IMR-90 (cell line): Measurements from ENCODE around the gene GANC. TPM values are rescaled to one million over a fixed set of nuclear protein-coding genes. Genes with fewer than 3 reads are reported as not detected.
"Not testable (repeated sequence)": the region's sequence is repeated elsewhere in the genome, so short reads cannot be mapped to it uniquely, and the experiment has no call there.

Experiments
- ATAC-seq: fragments of 200-7000 bp; cut with Tn5 transposase; 2 replicates; pipeline ENCODE4 v1.9.1; 2020; ENCODE audit warnings: low read depth, mild to moderate bottlenecking, moderate library complexity
- BruUV-seq: library from RNA; stranded (reverse); fragments of 400-500 nt; replicated peaks from 2 replicates; lab custom pipeline; 2021; lab: Mats Ljungman, UMichigan
- CTCF ChIA-PET: fragments of 300-600 bp; formaldehyde crosslinking; extraction: SDS; loops from one replicate; lab custom pipeline; 2021; ENCODE audit warnings: antibody characterized with exemption; lab: Yijun Ruan, JAX
- POLR2A ChIA-PET: fragments of 300-600 bp; sonication (Branson Sonifier 250); formaldehyde crosslinking; loops from one replicate; lab custom pipeline; 2022; ENCODE audit warnings: antibody characterized with exemption; ENCODE audit not compliant: unreplicated experiment; lab: Charles Lee
- DNase-seq: peaks from one replicate; pipeline ENCODE4 v3.0.0; 2013
- H2AFZ ChIP-seq: replicated peaks from 2 replicates; pipeline ENCODE3; 2013; ENCODE audit warnings: low read length, mild to moderate bottlenecking; ENCODE audit not compliant: poor library complexity
- H2AK5ac ChIP-seq: 2 replicates; pipeline ENCODE4 v1.6.1; 2013; ENCODE audit warnings: low read depth, low read length, inconsistent platforms
- H2AK9ac ChIP-seq: replicated peaks from 2 replicates; pipeline ENCODE3; 2013; ENCODE audit warnings: mild to moderate bottlenecking, low read depth, low read length, moderate library complexity; ENCODE audit not compliant: poor library complexity
- H2BK120ac ChIP-seq: 2 replicates; pipeline ENCODE4 v1.6.1; 2013; ENCODE audit warnings: low read depth, low read length, inconsistent platforms
- H2BK15ac ChIP-seq: 3 replicates; pipeline ENCODE4 v1.6.1; 2013; ENCODE audit warnings: low read depth, low read length, inconsistent platforms
- H2BK20ac ChIP-seq: 2 replicates; pipeline ENCODE4 v1.6.1; 2013; ENCODE audit warnings: low read depth, mild to moderate bottlenecking, inconsistent platforms, low read length, moderate library complexity
- H2BK5ac ChIP-seq: 2 replicates; pipeline ENCODE4 v1.6.1; 2013; ENCODE audit warnings: mild to moderate bottlenecking, low read depth, low read length, inconsistent platforms; ENCODE audit not compliant: poor library complexity, severe bottlenecking
- H3K14ac ChIP-seq: replicated peaks from 2 replicates; pipeline ENCODE4 v1.6.1; 2013; ENCODE audit warnings: low read depth, low read length, inconsistent platforms
- H3K18ac ChIP-seq: 2 replicates; pipeline ENCODE4 v1.6.1; 2013; ENCODE audit warnings: low read depth, low read length, control low read depth
- H3K23ac ChIP-seq: 2 replicates; pipeline ENCODE4 v1.6.1; 2013; ENCODE audit warnings: low read depth, low read length, inconsistent platforms
- H3K27ac ChIP-seq: 2 replicates; pipeline ENCODE4 v1.5.1; 2013; ENCODE audit warnings: mild to moderate bottlenecking, control low read depth, low read length; ENCODE audit not compliant: insufficient read depth
- H3K27me3 ChIP-seq: 2 replicates; pipeline ENCODE4 v1.6.1; 2013; ENCODE audit warnings: low read length; ENCODE audit not compliant: control insufficient read depth, insufficient read depth
- H3K36me3 ChIP-seq: 2 replicates; pipeline ENCODE4 v1.6.1; 2013; ENCODE audit warnings: low read length, mixed read lengths; ENCODE audit not compliant: control insufficient read depth, insufficient read depth
- H3K4ac ChIP-seq: 2 replicates; pipeline ENCODE4 v1.6.1; 2013; ENCODE audit warnings: low read depth, low read length, inconsistent platforms
- H3K4me1 ChIP-seq: 2 replicates; pipeline ENCODE4 v1.6.1; 2013; ENCODE audit warnings: low read length, mixed read lengths; ENCODE audit not compliant: control insufficient read depth, insufficient read depth
- H3K4me2 ChIP-seq: 2 replicates; pipeline ENCODE4 v1.6.1; 2013; ENCODE audit warnings: low read depth, mild to moderate bottlenecking, control low read depth, low read length, moderate library complexity
- H3K4me3 ChIP-seq: 2 replicates; pipeline ENCODE4 v1.5.1; 2013; ENCODE audit warnings: low read depth, mild to moderate bottlenecking, control low read depth, low read length, moderate library complexity; ENCODE audit not compliant: insufficient read depth
- H3K56ac ChIP-seq: 2 replicates; pipeline ENCODE4 v1.6.1; 2013; ENCODE audit warnings: low read length, inconsistent platforms; ENCODE audit not compliant: insufficient read depth; ENCODE audit errors: extremely low read depth
- H3K79me1 ChIP-seq, 2 experiments: 2 replicates each; pipeline ENCODE4 v1.6.1; 2013; ENCODE audit warnings: low read length in 2 of 2, inconsistent platforms in 1 of 2, low read depth in 1 of 2
- H3K9ac ChIP-seq: 2 replicates; pipeline ENCODE4 v1.6.1; 2013; ENCODE audit warnings: low read depth, low read length, control low read depth
- H3K9me1 ChIP-seq: 2 replicates; pipeline ENCODE4 v1.6.1; 2013; ENCODE audit warnings: low read length, inconsistent platforms; ENCODE audit not compliant: insufficient read depth
- H3K9me3 ChIP-seq: 2 replicates; pipeline ENCODE4 v1.6.1; 2013; ENCODE audit warnings: low read length; ENCODE audit not compliant: control insufficient read depth, insufficient read depth
- H4K20me1 ChIP-seq: 2 replicates; pipeline ENCODE4 v1.6.1; 2013; ENCODE audit warnings: low read length, inconsistent platforms; ENCODE audit not compliant: insufficient read depth
- H4K5ac ChIP-seq: 2 replicates; pipeline ENCODE4 v1.6.1; 2013; ENCODE audit warnings: mild to moderate bottlenecking, low read depth, low read length, control low read depth
- H4K8ac ChIP-seq, 2 experiments: 2 replicates each; pipeline ENCODE4 v1.6.1; 2013; ENCODE audit warnings: low read depth in 2 of 2, low read length in 2 of 2, control low read depth in 1 of 2, inconsistent platforms in 1 of 2
- H4K91ac ChIP-seq: 2 replicates; pipeline ENCODE4 v1.6.1; 2013; ENCODE audit warnings: low read depth, low read length, inconsistent platforms; ENCODE audit not compliant: insufficient read depth
- CHD1 ChIP-seq: IDR thresholded peaks from 2 replicates; pipeline ENCODE4 v1.6.1; 2012; ENCODE audit warnings: low read depth, low read length, improper control_type of control experiment
- CTCF ChIP-seq: conservative IDR thresholded peaks from 2 replicates; pipeline ENCODE4 v1.5.1; 2012; ENCODE audit warnings: mild to moderate bottlenecking, low read depth, low read length, improper control_type of control experiment
- POLR2A ChIP-seq: IDR thresholded peaks from 2 replicates; pipeline ENCODE4 v1.6.1; 2012; ENCODE audit warnings: mild to moderate bottlenecking, low read depth, low read length
- RFX5 ChIP-seq: IDR thresholded peaks from 2 replicates; pipeline ENCODE4 v1.8.0; 2012; ENCODE audit warnings: low read depth, mild to moderate bottlenecking, low read length, moderate library complexity
- WGBS, 2 experiments: methylation state at CpG; one replicate each; pipeline versions ENCODE4 v1.1.5 to v1.1.7; 2013; ENCODE audit warnings: missing lambda C conversion rate in 2 of 2; ENCODE audit not compliant: insufficient read length in 1 of 2; ENCODE audit errors: extremely low coverage in 2 of 2; 5-methylcytosine and 5-hydroxymethylcytosine counted together
- dilution Hi-C: fragments of 300-500 bp; cut with HindIII; formaldehyde crosslinking; loops from one replicate; pipeline ENCODE4 v1.14.3; 2018; ENCODE audit warnings: low sequenced_read_pairs; ENCODE audit not compliant: unreplicated experiment
- in situ Hi-C: fragments of 300-500 bp; cut with MboI; formaldehyde crosslinking; loops from 3 replicates; pipeline ENCODE4 v1.14.3; 2019; ENCODE audit warnings: low sequenced_read_pairs, inconsistent platforms, mixed read lengths
- intact Hi-C: fragments of 100-400 bp; cut with micrococcal nuclease; formaldehyde crosslinking; loops from 2 replicates; pipeline ENCODE4 v1.10.0; 2022
- polyA plus RNA-seq, 3 experiments: library from polyadenylated mRNA; depleted of rRNA; stranded (reverse); fragments of >200 nt; gene quantifications; 2 replicates each; pipeline ENCODE4 v1.2.3, GENCODE V29; 2012; ENCODE audit warnings: low replicate concordance in 1 of 3
- total RNA-seq: library from RNA; depleted of rRNA; stranded (reverse); fragments of >200 nt; gene quantifications from 2 replicates; pipeline ENCODE4 v1.2.3, GENCODE V29; 2012

Gene GANC
- total and polyA plus RNA-seq, 2 of the 4 experiments (the other 2 are of a cell fraction), result 7.1 to 19.2 TPM

- no peaks in the 10 kb centered on the region for H4K20me1 ChIP-seq
- no peak overlapping the region for H3K27ac ChIP-seq
- no peaks in the 10 kb centered on the region for H3K79me1 ChIP-seq
- 0 out of 2 replicates have a peak, but pooled peaks cover 8% of the 10 kb centered on the region for H3K9me1 ChIP-seq
- no peaks in the 10 kb centered on the region for H3K27me3 ChIP-seq
- H3K4me3 ChIP-seq, result no peak overlapping the region
- DNase-seq, result no peak
- no peak overlapping the region for H2AK9ac ChIP-seq
- 80% methylated on average over 1 of the region's 2 CpGs; no CpG with 5 or more reads in 1 of the 2 experiments for WGBS, 2 experiments
- no peak overlapping the region for H4K91ac ChIP-seq
- no peak overlapping the region for H3K14ac ChIP-seq
- H2BK120ac ChIP-seq, result no peak overlapping the region
- no peak overlapping the region for H2AFZ ChIP-seq
- no peak overlapping the region for H2BK15ac ChIP-seq
- no peak overlapping the region for H2BK20ac ChIP-seq
- no peak for ATAC-seq
- dilution Hi-C loops (no loop called here), in situ Hi-C loops (no loop called here), intact Hi-C loops (no loop called here)
- H3K4me1 ChIP-seq, result no peaks in the 10 kb centered on the region
- no peak overlapping the region for H3K23ac ChIP-seq
- no peak overlapping the region for H3K4ac ChIP-seq
- no peak overlapping the region for H3K4me2 ChIP-seq
- H2BK5ac ChIP-seq, result no peak overlapping the region
- no peak overlapping the region for H4K5ac ChIP-seq
- TF ChIP-seq POLR2A (no peak), RFX5 (no peak), CTCF (no peak), CHD1 (no peak)
- no peaks in the 10 kb centered on the region for H3K36me3 ChIP-seq
- no peak overlapping the region for H3K56ac ChIP-seq
- H3K9ac ChIP-seq, result no peak overlapping the region
- ChIA-PET POLR2A (no interaction called here), CTCF (no interaction called here)
- H4K8ac ChIP-seq, result no peak overlapping the region
- BruUV-seq, result no TSS peak
- H2AK5ac ChIP-seq, result no peak overlapping the region
- H3K9me3 ChIP-seq, result peaks cover 7% of the 10 kb centered on the region; the same call in 1 of the 2 replicates
- H3K18ac ChIP-seq, result no peak overlapping the region
Observed at GRCh38 chr15:42335074-42335473, 62.1 kb downstream of the GANC start.

GRCh38 chr15:42336650-42337049 is 63.6 kb downstream of the GANC start:
- WGBS, 2 experiments, result no CpG with 5 or more reads among the region's 1 CpG
- H4K5ac ChIP-seq, DNase-seq, H3K23ac ChIP-seq, H2AK5ac ChIP-seq, intact Hi-C loops, H3K4me1 ChIP-seq, H3K56ac ChIP-seq, H3K9ac ChIP-seq, H4K20me1 ChIP-seq, H2BK120ac ChIP-seq, BruUV-seq, ATAC-seq, POLR2A ChIA-PET, H3K27me3 ChIP-seq, H3K79me1 ChIP-seq, H3K4me3 ChIP-seq, H3K4me2 ChIP-seq, H2AK9ac ChIP-seq, H3K27ac ChIP-seq, H4K91ac ChIP-seq, CTCF ChIA-PET, H2AFZ ChIP-seq, H2BK15ac ChIP-seq, H3K18ac ChIP-seq, H3K14ac ChIP-seq, H3K9me1 ChIP-seq, H3K36me3 ChIP-seq, H2BK5ac ChIP-seq, H2BK20ac ChIP-seq, dilution Hi-C loops, H3K4ac ChIP-seq, H3K9me3 ChIP-seq, H4K8ac ChIP-seq, in situ Hi-C loops: not testable (repeated sequence)
